Stimulated activated naive CD4-positive, alpha-beta T cell treated with Interleukin-2 at 50 U/mL for 16 hours (primary cell): ENCODE results near the gene ITPK1.

ENCODE experiments used
- DNase-seq: peaks from one replicate; lab custom pipeline; 2025; lab: John Stamatoyannopoulos, UW

The ITPK1 gene

GRCh38 chr14:92952481-92953298 lies 163.0 kb downstream of the ITPK1 start:
- no peak for DNase-seq

- DNase-seq = peak; percentile 67
These were observed 163.7 kb downstream of the ITPK1 start for GRCh38 chr14:92951912-92952471.

DNA sequence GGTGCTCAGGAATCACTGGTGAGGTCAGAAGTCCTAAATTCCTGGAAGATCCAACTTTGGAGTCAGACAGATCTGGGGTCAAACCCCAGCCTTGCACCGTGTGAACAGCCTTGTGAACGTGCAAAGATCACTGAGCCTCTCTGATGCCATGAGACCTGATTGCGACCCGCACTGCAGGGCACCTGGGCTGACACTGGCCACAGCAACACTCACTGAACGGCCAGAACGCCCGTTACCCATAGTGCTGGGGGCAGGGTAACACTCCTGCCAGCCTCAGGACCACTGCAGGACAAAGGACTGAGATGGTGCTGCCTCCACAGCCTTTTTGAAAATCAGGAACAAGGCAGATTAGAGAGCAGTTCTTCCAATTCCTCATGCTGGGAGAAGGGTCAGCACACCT lies 164.5 kb downstream of the ITPK1 start:
- DNase-seq = no peak

- no peak for DNase-seq
These were observed 165.0 kb downstream of the ITPK1 start for GRCh38 chr14:92950773-92951172.

DNA sequence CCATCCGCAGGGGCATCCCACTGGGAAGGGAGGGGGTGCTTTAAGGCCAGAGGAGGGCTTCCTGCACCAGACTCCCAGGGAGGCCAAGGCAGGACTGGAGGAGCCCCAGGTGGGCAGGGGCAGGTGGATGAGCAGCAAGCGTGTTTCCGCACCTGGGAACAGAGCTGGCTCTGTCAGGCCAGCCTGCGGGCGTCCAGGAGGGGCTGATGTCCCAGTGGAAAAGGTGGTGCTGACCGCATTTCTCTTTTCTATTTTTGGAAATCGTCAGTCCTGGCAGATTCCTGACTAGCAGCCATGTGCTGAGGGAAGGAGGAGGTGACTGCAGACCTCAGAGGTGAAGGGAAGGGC lies 165.6 kb downstream of the ITPK1 start:
- DNase-seq = no peak

- DNase-seq = no peak
These were observed 166.1 kb downstream of the ITPK1 start for GRCh38 chr14:92949496-92950192.

GRCh38 chr14:92948647-92949046 lies 167.1 kb downstream of the ITPK1 start:
- no peak for DNase-seq

GRCh38 chr14:92946847-92947545 lies 168.7 kb downstream of the ITPK1 start:
- DNase-seq = no peak

- no peak for DNase-seq
These were observed 169.5 kb downstream of the ITPK1 start for GRCh38 chr14:92945959-92946846.

- DNase-seq = no peak
These were observed 170.2 kb downstream of the ITPK1 start for GRCh38 chr14:92945544-92945943.

DNA sequence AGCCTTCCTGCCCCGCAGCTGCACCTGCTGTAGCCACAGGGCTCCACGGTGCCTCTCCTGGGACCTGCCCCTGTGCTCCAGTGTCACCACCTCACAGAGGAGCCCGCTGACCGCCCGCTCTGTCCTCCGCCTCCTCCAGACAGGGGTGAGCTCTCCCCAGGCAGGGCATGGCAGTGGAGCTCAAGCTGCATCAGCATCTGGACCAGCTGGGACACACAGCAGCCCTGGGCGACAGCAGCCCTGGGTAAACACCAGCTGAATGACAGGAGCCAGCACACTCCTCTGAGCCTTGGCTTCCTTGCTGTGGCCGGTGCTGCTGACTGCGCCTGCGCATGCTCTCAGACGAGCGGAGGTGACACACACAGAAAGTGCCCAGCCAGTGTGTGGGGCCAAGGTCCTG lies 170.7 kb downstream of the ITPK1 start:
- DNase-seq = no peak

- DNase-seq = no peak
These were observed 171.7 kb downstream of the ITPK1 start for GRCh38 chr14:92943855-92944570.

GRCh38 chr14:92942976-92943710 lies 172.6 kb downstream of the ITPK1 start:
- no peak for DNase-seq

GRCh38 chr14:92942576-92942975 lies 173.1 kb downstream of the ITPK1 start:
- DNase-seq = no peak

DNA sequence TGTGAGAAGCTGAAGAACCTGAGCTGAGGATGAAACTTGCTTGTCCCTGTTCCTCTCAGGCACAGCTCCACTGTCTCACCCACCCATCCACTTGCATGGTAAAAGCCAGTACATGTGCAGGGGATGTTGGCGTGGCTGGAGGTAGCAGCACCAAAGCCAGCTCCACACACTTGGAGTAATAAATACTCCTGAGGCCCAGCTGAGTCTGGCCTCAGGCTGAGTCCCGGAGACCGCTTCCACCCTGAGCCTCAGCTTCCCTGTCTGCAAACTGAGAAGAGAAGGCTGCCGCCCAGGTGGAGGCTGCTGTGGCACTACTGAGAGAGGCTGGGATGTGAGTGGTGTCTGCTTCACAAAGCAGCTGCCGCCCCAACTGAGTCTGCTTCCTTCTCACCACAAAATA lies 173.6 kb downstream of the ITPK1 start:
- DNase-seq = no peak

DNA sequence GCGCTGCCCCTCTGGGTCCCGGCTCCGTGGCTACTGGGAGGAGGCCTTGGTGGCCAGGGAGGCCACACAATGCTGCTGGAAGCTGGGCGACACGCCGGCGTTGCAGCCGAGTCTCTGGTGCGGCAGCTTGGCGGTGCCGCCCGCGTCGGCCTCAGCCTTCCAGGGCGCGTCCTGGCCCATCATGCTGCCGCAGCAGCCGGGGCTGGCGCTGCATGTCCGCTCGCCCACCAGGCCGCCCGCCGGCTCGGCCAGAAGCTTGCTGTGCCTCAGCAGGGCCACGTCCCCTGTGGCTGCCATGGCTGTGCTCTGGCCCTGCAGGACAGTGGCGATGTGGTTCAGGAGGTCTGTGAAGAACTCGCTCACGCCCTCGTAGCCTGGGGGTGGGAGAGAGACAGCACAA lies 174.2 kb downstream of the ITPK1 start:
- no peak for DNase-seq

DNA sequence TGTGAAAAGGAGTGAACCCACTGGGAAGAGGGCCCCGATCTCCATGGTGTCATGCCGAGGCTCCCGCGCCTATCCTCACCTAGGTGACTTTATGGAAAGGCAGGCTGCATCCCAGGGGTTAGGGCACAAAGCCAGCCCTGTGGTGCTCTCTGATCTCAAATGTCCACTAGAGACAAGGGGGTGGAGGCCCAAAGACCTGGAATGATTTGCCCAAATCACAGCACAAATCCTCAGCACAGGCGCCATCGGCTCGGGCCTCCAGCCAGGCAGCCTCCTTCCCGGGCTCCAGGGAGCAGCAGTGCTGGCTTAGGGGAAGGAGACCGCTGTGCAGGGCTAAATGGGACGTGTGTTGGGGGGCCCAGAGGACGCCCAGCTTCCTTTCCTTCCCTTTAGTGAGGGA lies 175.2 kb downstream of the ITPK1 start:
- no peak for DNase-seq

DNA sequence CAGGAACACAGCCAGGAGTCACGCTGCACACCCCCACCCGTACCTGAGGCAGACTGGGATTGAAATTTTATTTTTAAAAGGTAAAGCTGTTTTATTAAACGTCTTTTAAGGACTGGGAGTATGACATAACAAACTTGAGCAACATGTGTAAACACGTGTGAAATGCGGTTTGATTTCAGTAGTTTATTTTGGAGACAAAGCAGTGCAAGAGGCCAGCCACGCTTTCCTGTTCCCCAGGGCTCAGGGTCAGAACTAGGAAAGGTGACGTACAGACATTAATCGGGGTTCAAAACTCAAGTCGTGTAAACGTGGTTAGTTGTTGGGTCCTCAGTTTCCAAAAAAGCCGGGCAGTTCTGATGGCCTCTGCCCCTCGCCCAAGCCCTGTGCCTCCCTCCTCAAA lies 176.0 kb downstream of the ITPK1 start:
- no peak for DNase-seq

GRCh38 chr14:92938890-92939671 lies 176.6 kb downstream of the ITPK1 start:
- no peak for DNase-seq
